Suprapubic skin (tissue), 4 donors: ENCODE results near the gene ZNF655. TPM values are rescaled to one million over a fixed set of nuclear protein-coding genes. Genes with fewer than 3 reads are reported as not detected.
A peak's percentile ranks its signal among the peaks of the same experiment; 100 is the strongest.

Source experiments
- DNase-seq, 2 donors: peaks; one replicate each; pipeline ENCODE4 v3.0.0-alpha.2; 2019; ENCODE audit warnings: low spot score in 2 of 2
- H3K27ac ChIP-seq: fragments of 200-600 bp; sonication (generic); one replicate; pipeline ENCODE4 v1.5.1; 2019
- H3K27me3 ChIP-seq: fragments of 200-600 bp; sonication (generic); one replicate; pipeline ENCODE4 v1.5.1; 2019
- H3K36me3 ChIP-seq: fragments of 200-600 bp; sonication (generic); one replicate; pipeline ENCODE4 v1.5.1; 2019
- H3K4me1 ChIP-seq: fragments of 200-600 bp; sonication (generic); one replicate; pipeline ENCODE4 v1.5.1; 2019
- H3K4me3 ChIP-seq: fragments of 200-600 bp; sonication (generic); one replicate; pipeline ENCODE4 v1.5.1; 2019; ENCODE audit warnings: mild to moderate bottlenecking
- H3K9me3 ChIP-seq: fragments of 200-600 bp; sonication (generic); one replicate; pipeline ENCODE4 v1.5.1; 2019
- EP300 ChIP-seq: sonication (generic); formaldehyde crosslinking; IDR thresholded peaks from one replicate; pipeline ENCODE4 v1.6.1; 2017; ENCODE audit warnings: antibody characterized with exemption
- POLR2A ChIP-seq, 2 donors: fragments of 450-650 bp; IDR thresholded peaks; one replicate each; pipeline ENCODE4 v1.6.1; 2017; ENCODE audit warnings: antibody characterized with exemption in 2 of 2, mild to moderate bottlenecking in 2 of 2, moderate library complexity in 2 of 2
- POLR2AphosphoS5 ChIP-seq, 3 donors: sonication (generic); formaldehyde crosslinking; IDR thresholded peaks; one replicate each; pipeline ENCODE4 v1.6.1; 2017; ENCODE audit warnings: antibody characterized with exemption in 3 of 3
- WGBS: methylation state at CpG from one replicate; pipeline ENCODE4 v1.1.5; 2018; 5-methylcytosine and 5-hydroxymethylcytosine counted together
- total RNA-seq, 4 donors: library from RNA; depleted of rRNA; stranded (reverse); fragments of >200 nt; gene quantifications; one replicate each; pipeline ENCODE4 v1.1.0, GENCODE V29; 2016
- TF ChIP-seq, protein P1 (sequence below), 2 donors: fragments of 200-600 bp in 1 of 2; fragments of 450-650 bp in 1 of 2; sonication (generic) in 1 of 2; IDR thresholded peaks; one replicate each; pipeline ENCODE4 v1.5.1; 2016 to 2019; ENCODE audit warnings: antibody characterized with exemption in 2 of 2, mild to moderate bottlenecking in 1 of 2, moderate library complexity in 1 of 2

ZNF655 gene
- total RNA-seq, 4 donors from 2014 or later = 122 to 240 (median 146) TPM

DNA sequence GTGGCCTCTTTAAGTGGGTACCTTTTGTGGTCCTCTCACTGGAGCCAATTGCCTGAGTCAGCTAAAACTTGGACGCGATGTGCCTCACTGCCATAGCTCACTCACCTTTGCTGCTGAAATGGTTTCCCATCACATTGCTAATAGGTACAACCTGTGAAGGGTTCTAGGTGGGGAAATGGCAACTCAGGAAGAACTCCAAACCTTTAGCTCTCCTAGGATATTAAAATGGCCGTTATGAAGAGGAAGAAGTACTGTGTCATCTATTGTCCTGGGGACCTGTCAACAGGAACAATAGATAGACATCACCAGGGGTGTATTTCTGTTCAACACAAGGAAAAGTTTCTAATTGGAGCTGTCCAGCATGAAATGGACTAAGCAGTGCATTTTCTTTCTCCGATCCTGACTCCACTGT is 1.2 kb upstream of the ZNF655 start:
- peak overlapping the region; percentile 98 for H3K27ac ChIP-seq
- no peak for DNase-seq
- TF ChIP-seq POLR2AphosphoS5 (IDR thresholded peaks at IDR 0.05) (no peak), POLR2A (IDR thresholded peaks at IDR 0.05) (no peak), EP300 (no peak)
- TF ChIP-seq, protein P1, sequence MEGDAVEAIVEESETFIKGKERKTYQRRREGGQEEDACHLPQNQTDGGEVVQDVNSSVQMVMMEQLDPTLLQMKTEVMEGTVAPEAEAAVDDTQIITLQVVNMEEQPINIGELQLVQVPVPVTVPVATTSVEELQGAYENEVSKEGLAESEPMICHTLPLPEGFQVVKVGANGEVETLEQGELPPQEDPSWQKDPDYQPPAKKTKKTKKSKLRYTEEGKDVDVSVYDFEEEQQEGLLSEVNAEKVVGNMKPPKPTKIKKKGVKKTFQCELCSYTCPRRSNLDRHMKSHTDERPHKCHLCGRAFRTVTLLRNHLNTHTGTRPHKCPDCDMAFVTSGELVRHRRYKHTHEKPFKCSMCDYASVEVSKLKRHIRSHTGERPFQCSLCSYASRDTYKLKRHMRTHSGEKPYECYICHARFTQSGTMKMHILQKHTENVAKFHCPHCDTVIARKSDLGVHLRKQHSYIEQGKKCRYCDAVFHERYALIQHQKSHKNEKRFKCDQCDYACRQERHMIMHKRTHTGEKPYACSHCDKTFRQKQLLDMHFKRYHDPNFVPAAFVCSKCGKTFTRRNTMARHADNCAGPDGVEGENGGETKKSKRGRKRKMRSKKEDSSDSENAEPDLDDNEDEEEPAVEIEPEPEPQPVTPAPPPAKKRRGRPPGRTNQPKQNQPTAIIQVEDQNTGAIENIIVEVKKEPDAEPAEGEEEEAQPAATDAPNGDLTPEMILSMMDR (IDR thresholded peaks at IDR 0.05) = no peak
- peaks cover 20% of the 10 kb centered on the region for H3K36me3 ChIP-seq
- H3K27me3 ChIP-seq = no peaks in the 10 kb centered on the region
- H3K4me1 ChIP-seq = peaks cover 44% of the 10 kb centered on the region
- 76% methylated on average over 4 of the region's 4 CpGs for WGBS
- H3K4me3 ChIP-seq = peak overlapping the region; percentile 85
- H3K9me3 ChIP-seq = no peaks in the 10 kb centered on the region

DNA sequence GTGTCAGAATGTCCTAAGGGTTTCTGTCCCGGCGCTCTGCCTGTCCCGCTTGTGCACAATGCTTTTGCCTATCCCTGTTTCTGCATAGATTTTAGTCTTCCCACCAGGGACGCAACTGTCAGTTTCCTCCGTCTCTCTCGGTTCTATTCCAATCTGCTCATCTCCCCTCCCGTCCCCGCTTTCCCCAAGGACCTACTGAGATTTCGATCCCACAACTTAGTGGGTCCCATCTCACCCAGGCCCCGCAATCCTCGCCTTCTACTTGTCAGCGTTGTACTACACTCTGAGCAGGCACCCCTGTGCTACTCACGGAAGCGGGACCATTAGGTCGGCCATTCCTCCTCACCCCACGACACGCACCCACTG is 519 bp upstream of the ZNF655 start:
- Histone ChIP-seq H3K27ac (peak overlapping the region; percentile 98), H3K4me1 (peaks cover 46% of the 10 kb centered on the region), H3K27me3 (no peaks in the 10 kb centered on the region), H3K36me3 (peaks cover 25% of the 10 kb centered on the region), H3K9me3 (no peaks in the 10 kb centered on the region), H3K4me3 (peak overlapping the region; percentile 85)
- no peak for DNase-seq
- 2% methylated on average over 17 of the region's 17 CpGs for WGBS
- TF ChIP-seq POLR2AphosphoS5 (IDR thresholded peaks at IDR 0.05) = peak in 1 of 3 donors; percentile 36
- TF ChIP-seq, protein P1 (IDR thresholded peaks at IDR 0.05) = no peak

- Histone ChIP-seq H3K27ac (peak overlapping the region; percentile 98), H3K36me3 (peaks cover 36% of the 10 kb centered on the region), H3K27me3 (no peaks in the 10 kb centered on the region), H3K9me3 (no peaks in the 10 kb centered on the region), H3K4me3 (peak overlapping the region; percentile 85), H3K4me1 (peaks cover 52% of the 10 kb centered on the region)
- DNase-seq = no peak
- TF ChIP-seq POLR2A (IDR thresholded peaks at IDR 0.05) (no peak), EP300 (no peak), POLR2AphosphoS5 (IDR thresholded peaks at IDR 0.05) (no peak)
- TF ChIP-seq, protein P1 (IDR thresholded peaks at IDR 0.05) = no peak
- 39% methylated on average over 16 of the region's 31 CpGs for WGBS
Observed at GRCh38 chr7:99559175-99559915, 903 bp downstream of the ZNF655 start.

DNA sequence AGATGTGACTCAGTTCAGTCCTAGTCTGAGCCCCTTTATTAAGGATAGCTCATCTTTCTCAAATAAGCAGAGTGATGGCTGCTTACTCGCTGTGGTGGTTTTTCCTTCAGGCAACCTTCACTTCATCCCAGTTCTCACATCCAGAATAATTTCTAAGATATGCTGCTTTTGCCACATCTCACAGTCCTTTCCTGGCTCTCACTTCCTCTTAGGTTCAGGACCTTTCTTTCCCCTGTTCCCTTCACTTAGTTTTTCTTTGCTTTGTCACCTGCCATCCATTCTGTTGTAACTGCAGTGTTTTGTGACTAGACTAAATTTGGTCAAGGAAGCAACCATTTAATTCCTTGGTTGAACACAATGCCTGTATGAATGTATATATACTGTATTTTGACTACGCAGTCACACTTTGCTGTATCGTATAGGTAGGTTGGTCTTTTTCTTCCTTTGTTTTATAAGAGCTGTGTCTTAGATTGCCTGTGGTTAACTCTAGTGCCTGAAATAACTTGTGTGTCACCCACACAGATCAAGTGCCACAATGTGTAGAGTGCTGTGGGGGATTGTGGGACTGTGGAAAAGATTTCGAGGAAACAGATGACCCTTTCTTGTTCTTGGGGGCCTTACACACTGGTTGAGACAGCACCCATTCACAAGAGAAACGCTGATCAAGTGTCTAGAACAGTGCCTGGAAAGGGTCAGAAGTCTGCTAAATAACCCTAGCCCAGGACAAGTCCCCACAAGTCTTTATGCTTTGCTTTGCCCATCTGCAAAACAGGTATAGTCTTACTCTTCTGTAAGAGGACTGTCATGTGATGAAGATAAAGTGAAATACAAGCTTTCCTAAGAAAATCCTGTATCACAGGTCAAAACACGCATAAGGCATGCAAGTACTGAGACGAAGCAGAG is 2.6 kb downstream of the ZNF655 start:
- Histone ChIP-seq H3K27me3 (no peaks in the 10 kb centered on the region), H3K4me1 (peaks cover 52% of the 10 kb centered on the region), H3K36me3 (peaks cover 43% of the 10 kb centered on the region), H3K9me3 (no peaks in the 10 kb centered on the region), H3K27ac (peak overlapping the region; percentile 66), H3K4me3 (no peak overlapping the region)
- WGBS = 74% methylated on average over 7 of the region's 7 CpGs
- DNase-seq = no peak
- TF ChIP-seq, protein P1 (IDR thresholded peaks at IDR 0.05) = no peak
- TF ChIP-seq POLR2AphosphoS5 (IDR thresholded peaks at IDR 0.05) (no peak), POLR2A (IDR thresholded peaks at IDR 0.05) (no peak), EP300 (no peak)

DNA sequence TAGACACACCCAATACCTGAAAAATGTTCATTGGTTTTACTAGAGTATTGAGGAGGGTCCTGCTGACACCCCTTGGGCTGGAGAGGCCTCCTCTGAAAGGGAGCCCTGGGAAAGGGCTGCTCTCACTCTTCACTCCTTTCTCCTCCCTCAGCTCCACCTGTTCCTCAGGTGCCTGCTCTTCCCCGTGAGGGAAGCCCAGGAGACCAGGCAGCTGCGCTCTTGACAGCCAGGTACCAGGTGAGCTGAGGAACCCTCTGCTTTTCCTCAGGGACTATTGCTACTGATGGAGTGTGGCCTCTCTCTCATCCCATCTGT is 3.3 kb downstream of the ZNF655 start:
- whole genome bisulfite sequencing = 70% methylated on average over 2 of the region's 2 CpGs
- Histone ChIP-seq H3K9me3 (no peaks in the 10 kb centered on the region), H3K27me3 (no peaks in the 10 kb centered on the region), H3K27ac (peak overlapping the region; percentile 66), H3K4me3 (no peak overlapping the region), H3K36me3 (peaks cover 48% of the 10 kb centered on the region), H3K4me1 (peaks cover 52% of the 10 kb centered on the region)
- TF ChIP-seq, protein P1 (IDR thresholded peaks at IDR 0.05) = no peak
- TF ChIP-seq EP300 = no peak
- TF ChIP-seq POLR2AphosphoS5 (IDR thresholded peaks at IDR 0.05) = no peak
- no peak for TF ChIP-seq POLR2A (IDR thresholded peaks at IDR 0.05)
- no peak for DNase-seq
